MCF 10A (cell line): ENCODE results near the gene GABRG2. TPM values are rescaled to one million over a fixed set of nuclear protein-coding genes. Genes with fewer than 3 reads are reported as not detected.
A peak's percentile ranks its signal among the peaks of the same experiment; 100 is the strongest.
"Not testable (repeated sequence)": the region's sequence is repeated elsewhere in the genome, so short reads cannot be mapped to it uniquely, and the experiment has no call there.

ENCODE experiments used
- BruUV-seq: library from RNA; stranded (reverse); fragments of 400-500 nt; replicated peaks from 2 replicates; lab custom pipeline; 2021; lab: Mats Ljungman, UMichigan
- CTCF ChIA-PET: fragments of 300-600 bp; sonication (Branson Sonifier 250); formaldehyde crosslinking; extraction: SDS; loops from one replicate; lab custom pipeline; 2021; ENCODE audit warnings: antibody characterized with exemption, inconsistent platforms; lab: Yijun Ruan, JAX
- POLR2A ChIA-PET: fragments of 300-600, 350-650 bp; sonication (Branson Sonifier 250); formaldehyde crosslinking; extraction: SDS; loops from one replicate; lab custom pipeline; 2020; ENCODE audit warnings: antibody characterized with exemption, inconsistent platforms; lab: Yijun Ruan, JAX
- DNase-seq: peaks from one replicate; pipeline ENCODE4 v3.0.0-alpha.2; 2018; ENCODE audit not compliant: unreplicated experiment
- H3K27ac Mint-ChIP-seq: one replicate; pipeline ENCODE4 v1.8.0; 2022; ENCODE audit warnings: mild to moderate bottlenecking, low read depth, mixed read lengths; ENCODE audit not compliant: unreplicated experiment
- H3K27me3 Mint-ChIP-seq: one replicate; pipeline ENCODE4 v1.8.0; 2022; ENCODE audit warnings: mixed read lengths; ENCODE audit not compliant: insufficient read depth, unreplicated experiment
- H3K36me3 Mint-ChIP-seq: one replicate; pipeline ENCODE4 v1.8.0; 2022; ENCODE audit warnings: mild to moderate bottlenecking, moderate library complexity, mixed read lengths; ENCODE audit not compliant: insufficient read depth, unreplicated experiment
- H3K4me1 Mint-ChIP-seq: one replicate; pipeline ENCODE4 v1.8.0; 2022; ENCODE audit warnings: mixed read lengths; ENCODE audit not compliant: insufficient read depth, unreplicated experiment
- H3K4me3 Mint-ChIP-seq: one replicate; pipeline ENCODE4 v1.8.0; 2022; ENCODE audit warnings: mild to moderate bottlenecking, moderate library complexity, mixed read lengths; ENCODE audit not compliant: unreplicated experiment
- H3K9me3 Mint-ChIP-seq: one replicate; pipeline ENCODE4 v1.8.0; 2022; ENCODE audit warnings: mixed read lengths; ENCODE audit not compliant: unreplicated experiment
- intact Hi-C: fragments of 100-400 bp; cut with micrococcal nuclease; formaldehyde crosslinking; loops from 2 replicates; pipeline ENCODE4 v1.14.1; 2022
- total RNA-seq: library from RNA; stranded (reverse); gene quantifications from 2 replicates; pipeline ENCODE4 v1.2.3, GENCODE V29; 2022
- TF ChIP-seq, protein P1 (sequence below): fragments of 200-600 bp; IDR thresholded peaks from one replicate; pipeline ENCODE4 v1.8.0; 2022; ENCODE audit warnings: antibody characterized with exemption, mild to moderate bottlenecking; ENCODE audit not compliant: unreplicated experiment

The GABRG2 gene
- total RNA-seq, 1 experiment from 2014 or later: not detected

DNA sequence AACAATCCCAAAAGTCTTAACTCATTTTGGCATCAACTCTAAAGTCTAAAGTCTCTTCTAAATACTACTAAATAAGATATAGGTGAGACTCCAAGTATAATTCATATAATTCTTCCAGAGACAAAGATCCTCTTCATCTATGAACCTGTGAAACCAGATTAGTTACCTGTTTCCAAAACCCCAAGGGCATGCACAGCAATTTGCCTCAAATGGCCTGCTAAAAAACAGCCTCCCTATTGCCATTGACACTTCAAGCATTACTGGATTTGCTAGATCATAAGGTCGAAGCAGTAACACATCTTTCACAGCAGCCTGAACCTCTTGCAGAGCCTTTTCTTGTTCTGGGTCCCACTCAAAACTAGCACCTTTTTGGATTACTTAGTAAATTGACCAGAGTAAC lies 20.3 kb upstream of the GABRG2 start:
- TF ChIP-seq, protein P1, sequence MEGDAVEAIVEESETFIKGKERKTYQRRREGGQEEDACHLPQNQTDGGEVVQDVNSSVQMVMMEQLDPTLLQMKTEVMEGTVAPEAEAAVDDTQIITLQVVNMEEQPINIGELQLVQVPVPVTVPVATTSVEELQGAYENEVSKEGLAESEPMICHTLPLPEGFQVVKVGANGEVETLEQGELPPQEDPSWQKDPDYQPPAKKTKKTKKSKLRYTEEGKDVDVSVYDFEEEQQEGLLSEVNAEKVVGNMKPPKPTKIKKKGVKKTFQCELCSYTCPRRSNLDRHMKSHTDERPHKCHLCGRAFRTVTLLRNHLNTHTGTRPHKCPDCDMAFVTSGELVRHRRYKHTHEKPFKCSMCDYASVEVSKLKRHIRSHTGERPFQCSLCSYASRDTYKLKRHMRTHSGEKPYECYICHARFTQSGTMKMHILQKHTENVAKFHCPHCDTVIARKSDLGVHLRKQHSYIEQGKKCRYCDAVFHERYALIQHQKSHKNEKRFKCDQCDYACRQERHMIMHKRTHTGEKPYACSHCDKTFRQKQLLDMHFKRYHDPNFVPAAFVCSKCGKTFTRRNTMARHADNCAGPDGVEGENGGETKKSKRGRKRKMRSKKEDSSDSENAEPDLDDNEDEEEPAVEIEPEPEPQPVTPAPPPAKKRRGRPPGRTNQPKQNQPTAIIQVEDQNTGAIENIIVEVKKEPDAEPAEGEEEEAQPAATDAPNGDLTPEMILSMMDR: no peak
- no peak for DNase-seq
- BruUV-seq: no TSS peak
- H3K36me3 Mint-ChIP-seq: no peaks in the 10 kb centered on the region
- no peaks in the 10 kb centered on the region for H3K4me1 Mint-ChIP-seq
- peaks cover 26% of the 10 kb centered on the region for H3K27me3 Mint-ChIP-seq
- H3K9me3 Mint-ChIP-seq: no peaks in the 10 kb centered on the region
- POLR2A ChIA-PET: no interaction called here
- CTCF ChIA-PET: no interaction called here
- H3K4me3 Mint-ChIP-seq: no peak overlapping the region
- no peak overlapping the region for H3K27ac Mint-ChIP-seq
- intact Hi-C loops: no loop called here

DNA sequence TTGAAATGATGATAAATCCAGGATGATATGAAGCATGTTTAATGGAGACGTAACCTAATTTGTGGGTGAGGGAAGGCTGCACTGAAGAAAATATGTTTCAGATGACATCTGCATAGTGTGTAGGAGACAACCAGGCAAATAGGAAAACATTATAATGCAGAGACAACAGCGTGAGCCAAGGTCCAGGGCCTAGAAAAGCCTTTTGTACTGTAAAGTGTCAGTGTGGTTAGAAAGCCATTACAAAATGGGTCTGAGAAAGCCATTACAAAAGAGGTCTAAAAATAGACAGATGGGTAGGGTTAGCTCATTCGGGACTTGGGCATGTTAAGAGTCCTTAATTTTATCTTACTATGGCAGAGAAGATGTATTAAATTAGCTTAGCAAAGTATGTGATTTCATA lies 14.9 kb upstream of the GABRG2 start:
- BruUV-seq: no TSS peak
- peaks cover 11% of the 10 kb centered on the region for H3K27me3 Mint-ChIP-seq
- intact Hi-C loops: no loop called here
- H3K36me3 Mint-ChIP-seq: no peaks in the 10 kb centered on the region
- TF ChIP-seq, protein P1: no peak
- no peaks in the 10 kb centered on the region for H3K4me1 Mint-ChIP-seq
- CTCF ChIA-PET: no interaction called here
- no peak overlapping the region for H3K27ac Mint-ChIP-seq
- H3K9me3 Mint-ChIP-seq: peaks cover 8% of the 10 kb centered on the region
- DNase-seq: no peak
- H3K4me3 Mint-ChIP-seq: no peak overlapping the region
- POLR2A ChIA-PET: no interaction called here

DNA sequence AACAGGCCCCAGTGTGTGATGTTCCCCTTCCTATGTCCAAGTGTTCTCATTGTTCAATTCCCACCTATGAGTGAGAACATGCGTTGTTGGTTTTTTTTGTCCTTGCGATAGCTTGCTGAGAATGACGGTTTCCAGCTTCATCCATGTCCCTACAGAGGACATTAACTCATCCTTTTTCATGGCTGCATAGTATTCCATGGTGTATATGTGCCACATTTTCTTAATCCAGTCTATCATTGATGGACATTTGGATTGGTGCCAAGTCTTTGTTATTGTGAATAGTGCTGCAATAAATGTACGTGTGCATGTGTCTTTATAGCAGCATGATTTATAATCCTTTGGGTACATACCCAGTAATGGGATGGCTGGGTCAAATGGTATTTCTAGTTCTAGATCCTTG lies 12.5 kb upstream of the GABRG2 start:
- H3K27ac Mint-ChIP-seq, H3K36me3 Mint-ChIP-seq, H3K4me1 Mint-ChIP-seq, H3K4me3 Mint-ChIP-seq, CTCF ChIA-PET, POLR2A ChIA-PET, DNase-seq, BruUV-seq, H3K9me3 Mint-ChIP-seq, intact Hi-C loops: not testable (repeated sequence)
- H3K27me3 Mint-ChIP-seq: peaks cover 11% of the 10 kb centered on the region

DNA sequence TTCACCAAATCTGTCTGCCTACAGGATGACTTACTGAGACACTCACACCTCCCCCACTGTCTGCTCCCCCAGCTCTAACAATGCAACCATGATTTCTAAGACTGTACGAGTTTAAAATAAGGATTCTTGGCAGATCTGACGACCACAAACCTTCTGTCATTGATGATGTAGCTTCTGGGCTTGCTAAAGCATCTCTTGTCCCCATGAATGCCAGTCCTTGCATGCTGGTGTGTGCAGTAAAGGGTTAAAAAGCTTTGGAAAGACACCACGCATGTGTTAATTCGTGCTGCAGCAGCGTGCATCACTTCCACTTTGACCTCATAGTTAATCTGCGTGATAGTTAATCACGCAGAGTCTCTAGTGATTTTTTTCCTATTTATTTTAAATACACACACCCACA lies 411 bp upstream of the GABRG2 start:
- CTCF ChIA-PET: no interaction called here
- intact Hi-C loops: no loop called here
- BruUV-seq: no TSS peak
- no peaks in the 10 kb centered on the region for H3K36me3 Mint-ChIP-seq
- H3K27ac Mint-ChIP-seq: no peak overlapping the region
- no peak for DNase-seq
- H3K9me3 Mint-ChIP-seq: no peaks in the 10 kb centered on the region
- H3K27me3 Mint-ChIP-seq: peaks cover 38% of the 10 kb centered on the region
- H3K4me1 Mint-ChIP-seq: no peaks in the 10 kb centered on the region
- H3K4me3 Mint-ChIP-seq: no peak overlapping the region
- TF ChIP-seq, protein P1: no peak
- POLR2A ChIA-PET: no interaction called here

DNA sequence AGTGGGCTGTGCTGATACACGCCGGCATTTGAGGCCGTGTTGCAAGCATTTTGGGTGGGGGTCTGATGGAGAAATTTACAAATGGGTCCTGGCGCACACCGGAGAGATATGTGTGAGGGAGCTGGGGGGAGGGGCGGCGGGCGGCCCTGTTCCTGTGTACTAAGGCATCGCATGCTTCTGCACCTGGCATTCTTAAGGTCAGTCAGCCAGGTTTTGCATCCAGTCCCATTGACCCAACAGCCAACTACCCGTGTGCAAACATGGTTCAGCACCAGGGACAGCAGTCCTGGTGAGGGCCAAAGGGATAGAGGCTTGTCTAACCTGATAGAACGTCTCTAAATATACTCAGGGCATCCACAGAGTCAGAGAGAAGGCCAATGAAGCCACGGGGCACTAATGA lies 839 bp downstream of the GABRG2 start:
- Mint-ChIP-seq H3K27me3 (peaks cover 46% of the 10 kb centered on the region), H3K9me3 (no peaks in the 10 kb centered on the region), H3K36me3 (no peaks in the 10 kb centered on the region), H3K27ac (no peak overlapping the region), H3K4me3 (no peak overlapping the region), H3K4me1 (no peaks in the 10 kb centered on the region)
- DNase-seq: peak; percentile 90
- ChIA-PET POLR2A (no interaction called here), CTCF (interaction anchor here (0.6 to 0.7 kb wide), 3 partner anchors 47 to 1277 kb away, joined by 3 read pairs; no protein-coding TSS in a partner anchor)
- TF ChIP-seq, protein P1: no peak
- intact Hi-C loops: no loop called here
- BruUV-seq: no TSS peak
